Measurements from ENCODE around the gene LTBP1. TPM values are rescaled to one million over a fixed set of nuclear protein-coding genes. Genes with fewer than 3 reads are reported as not detected.

The LTBP1 gene
- total and polyA plus RNA-seq, 10 of the 15 experiments (the other 5 are each of a cell fraction or from before 2014, with no cell fraction given) = 0.01 to 0.28 (median 0.12) TPM; not detected in 2

- TF ChIP-seq, protein P1, sequence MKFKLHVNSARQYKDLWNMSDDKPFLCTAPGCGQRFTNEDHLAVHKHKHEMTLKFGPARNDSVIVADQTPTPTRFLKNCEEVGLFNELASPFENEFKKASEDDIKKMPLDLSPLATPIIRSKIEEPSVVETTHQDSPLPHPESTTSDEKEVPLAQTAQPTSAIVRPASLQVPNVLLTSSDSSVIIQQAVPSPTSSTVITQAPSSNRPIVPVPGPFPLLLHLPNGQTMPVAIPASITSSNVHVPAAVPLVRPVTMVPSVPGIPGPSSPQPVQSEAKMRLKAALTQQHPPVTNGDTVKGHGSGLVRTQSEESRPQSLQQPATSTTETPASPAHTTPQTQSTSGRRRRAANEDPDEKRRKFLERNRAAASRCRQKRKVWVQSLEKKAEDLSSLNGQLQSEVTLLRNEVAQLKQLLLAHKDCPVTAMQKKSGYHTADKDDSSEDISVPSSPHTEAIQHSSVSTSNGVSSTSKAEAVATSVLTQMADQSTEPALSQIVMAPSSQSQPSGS (IDR thresholded peaks at IDR 0.05; ENCODE audit: low read length) = no peak
- TF ChIP-seq SP1 (IDR thresholded peaks at IDR 0.05; ENCODE audit: low read depth, low read length) (no peak), SPI1 (IDR thresholded peaks at IDR 0.05; ENCODE audit: borderline replicate concordance, insufficient read depth, low read depth, low read length) (no peak)
These were observed 88.0 kb downstream of the LTBP1 start (continued) for GRCh38 chr2:33034784-33035183.

DNA sequence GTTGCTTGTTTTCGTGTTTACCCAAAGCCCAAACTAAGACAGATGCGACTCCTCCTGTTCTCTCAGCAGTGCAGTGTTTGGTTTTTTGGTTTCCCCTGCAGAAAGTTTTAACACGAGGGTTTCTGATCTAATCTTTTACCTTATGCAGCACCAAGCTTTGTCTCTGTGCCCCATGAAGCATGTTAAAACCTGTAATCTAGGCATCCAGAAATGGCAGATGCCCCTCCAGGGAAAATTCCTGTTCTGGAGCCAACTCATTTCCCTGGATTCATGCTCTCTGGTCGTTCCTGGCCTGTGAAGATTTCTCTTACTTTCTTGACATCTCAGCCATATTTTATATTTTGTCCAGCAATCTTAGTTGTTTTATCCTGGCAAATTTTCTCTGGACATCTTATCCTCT is 91.5 kb downstream of the LTBP1 start:
- Histone ChIP-seq H3K27ac (ENCODE audit: control insufficient read depth, insufficient read depth) (no peak overlapping the region), H3K4me3 (no peak overlapping the region), H3K9ac (ENCODE audit: control insufficient read depth, insufficient read depth, low read length) (no peak overlapping the region), H3K27me3 (replicated peaks in 1 of 2; ENCODE audit: control insufficient read depth in 2 of 2, insufficient read depth in 2 of 2, low read length in 1 of 2) (no peaks in the 10 kb centered on the region; a peak in 1 of 4 replicates), H3K36me3 (ENCODE audit: control insufficient read depth in 2 of 2, insufficient read depth in 2 of 2, low read length in 1 of 2) (no peaks in the 10 kb centered on the region), H2AFZ (ENCODE audit: control insufficient read depth, low read depth, low read length) (no peak overlapping the region), H3K4me1 (ENCODE audit: control insufficient read depth, insufficient read depth, low read length) (no peaks in the 10 kb centered on the region), H4K20me1 (ENCODE audit: control insufficient read depth, insufficient read depth) (no peaks in the 10 kb centered on the region), H3K4me2 (ENCODE audit: control insufficient read depth, insufficient read depth) (no peak overlapping the region), H3K79me2 (ENCODE audit: control insufficient read depth, insufficient read depth, low read length) (no peaks in the 10 kb centered on the region), H3K9me3 (replicated peaks; ENCODE audit: control insufficient read depth, insufficient read depth, low read length) (no peaks in the 10 kb centered on the region)
- no peak for TF ChIP-seq NR2C2 (IDR thresholded peaks at IDR 0.05; ENCODE audit: borderline replicate concordance, control insufficient read depth, insufficient read length, low read depth)
- TF ChIP-seq ZNF274 (IDR thresholded peaks at IDR 0.05; ENCODE audit: insufficient read depth, insufficient read length) = no peak
- TF ChIP-seq STAT3 (IDR thresholded peaks at IDR 0.05; ENCODE audit: low read depth, low read length) = no peak
- no peak for TF ChIP-seq TARDBP (IDR thresholded peaks at IDR 0.05; ENCODE audit: borderline replicate concordance)
- TF ChIP-seq IRF4 (IDR thresholded peaks at IDR 0.05; ENCODE audit: low read depth, low read length) = no peak
- TF ChIP-seq ZSCAN29 (IDR thresholded peaks at IDR 0.05) = no peak
- DNase-seq (ENCODE audit: low read depth, low spot score) = no peak
- in situ Hi-C loops (cut with MboI) = no loop called here
- intact Hi-C loops (cut with micrococcal nuclease; ENCODE audit: unreplicated experiment) = no loop called here
- CTCF ChIA-PET = no interaction called here
- POLR2A ChIA-PET = no interaction called here
- BruUV-seq (replicated peaks) = no TSS peak
- no peak for FAIRE-seq
- 18% methylated on average over 4 of the region's 4 CpGs for WGBS (ENCODE audit: insufficient coverage, insufficient replicate concordance, low lambda C conversion rate, missing lambda C conversion rate)
- RAD21 ChIA-PET (ENCODE audit: unreplicated experiment) = no interaction called here
- SMC1A ChIA-PET (ENCODE audit: uncharacterized antibody, unreplicated experiment) = no interaction called here
- ATAC-seq = no peak

All from GM12878 (cell line).